Measurements from ENCODE around the gene ECE1.

Gene ECE1

DNA sequence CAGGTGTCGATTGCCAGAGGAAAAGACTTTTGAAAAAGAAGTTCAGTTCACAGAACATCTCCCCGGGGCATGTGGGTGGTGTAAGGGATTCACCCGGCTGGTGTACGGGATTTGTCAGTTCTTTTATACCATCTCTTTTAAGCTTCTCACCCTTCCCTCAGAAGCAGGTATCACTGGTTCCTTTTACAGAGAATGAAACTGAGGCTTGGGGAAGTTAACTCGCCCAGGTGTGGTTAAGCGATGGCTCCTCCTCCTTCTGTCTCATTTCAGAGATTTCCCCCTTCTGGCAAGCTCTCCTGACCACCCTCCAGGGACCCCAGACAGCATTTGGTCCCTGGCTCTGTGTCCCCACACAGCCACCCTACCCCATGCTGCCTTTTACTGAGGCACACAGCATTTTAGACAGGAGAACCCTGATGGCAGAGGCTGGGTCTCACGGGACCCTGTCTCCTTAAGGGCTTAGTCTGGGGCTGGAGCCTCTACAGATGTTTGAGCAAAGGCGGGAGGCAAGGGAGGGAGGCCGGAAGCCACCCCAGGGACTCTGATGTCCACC, 2.8 kb upstream of the ECE1 start:
- Histone ChIP-seq H3K79me2 (ENCODE audit: insufficient read depth, low read length) (no peaks in the 10 kb centered on the region), H4K20me1 (ENCODE audit: insufficient read depth, low read length) (no peaks in the 10 kb centered on the region), H3K9ac (ENCODE audit: low read length) (peak overlapping the region; percentile 78), H3K4me2 (ENCODE audit: low read length) (peak overlapping the region; percentile 76), H3K9me2 (ENCODE audit: low read depth, low read length) (no peaks in the 10 kb centered on the region), H2AFZ (ENCODE audit: low read length) (no peak overlapping the region), H3K27me3 (ENCODE audit: insufficient read depth, low read length) (no peaks in the 10 kb centered on the region), H3K4me3 (ENCODE audit: low read depth, low read length, poor library complexity, severe bottlenecking) (peak overlapping the region; percentile 63), H3K9me3 (ENCODE audit: low read length) (no peaks in the 10 kb centered on the region), H3K4me1 (ENCODE audit: insufficient read depth, low read length, severe bottlenecking) (peaks cover 70% of the 10 kb centered on the region), H3F3A (ENCODE audit: insufficient read depth, low read length) (peaks cover 14% of the 10 kb centered on the region; the same call in 1 of the 2 replicates), H3K36me3 (ENCODE audit: insufficient read depth, low read length) (no peaks in the 10 kb centered on the region), H3K27ac (ENCODE audit: low read depth, low read length, poor library complexity, severe bottlenecking) (peak overlapping the region; percentile 98)
- no peak; the same call in 1 of the 2 replicates for TF ChIP-seq CTCF (IDR thresholded peaks at IDR 0.05; ENCODE audit: low read length)
- TF ChIP-seq EZH2 (IDR thresholded peaks at IDR 0.05; ENCODE audit: borderline replicate concordance, low read length) = no peak

GRCh38 chr1:21292503-21292983, 2.3 kb upstream of the ECE1 start:
- Histone ChIP-seq H3K4me3 (ENCODE audit: low read depth, low read length, poor library complexity, severe bottlenecking) (peak overlapping the region; percentile 63), H3K36me3 (ENCODE audit: insufficient read depth, low read length) (no peaks in the 10 kb centered on the region), H3K4me1 (ENCODE audit: insufficient read depth, low read length, severe bottlenecking) (peaks cover 70% of the 10 kb centered on the region), H3K27ac (ENCODE audit: low read depth, low read length, poor library complexity, severe bottlenecking) (peak overlapping the region; percentile 98), H3F3A (ENCODE audit: insufficient read depth, low read length) (peaks cover 14% of the 10 kb centered on the region; the same call in 1 of the 2 replicates), H4K20me1 (ENCODE audit: insufficient read depth, low read length) (no peaks in the 10 kb centered on the region), H3K27me3 (ENCODE audit: insufficient read depth, low read length) (no peaks in the 10 kb centered on the region), H3K9me3 (ENCODE audit: low read length) (no peaks in the 10 kb centered on the region), H3K9me2 (ENCODE audit: low read depth, low read length) (no peaks in the 10 kb centered on the region), H3K9ac (ENCODE audit: low read length) (peak overlapping the region; percentile 29; the same call in 1 of the 2 replicates), H3K79me2 (ENCODE audit: insufficient read depth, low read length) (no peaks in the 10 kb centered on the region), H2AFZ (ENCODE audit: low read length) (no peak overlapping the region), H3K4me2 (ENCODE audit: low read length) (peak overlapping the region; percentile 76)
- TF ChIP-seq CTCF (IDR thresholded peaks at IDR 0.05; ENCODE audit: low read length) (no peak), EZH2 (IDR thresholded peaks at IDR 0.05; ENCODE audit: borderline replicate concordance, low read length) (no peak)

DNA sequence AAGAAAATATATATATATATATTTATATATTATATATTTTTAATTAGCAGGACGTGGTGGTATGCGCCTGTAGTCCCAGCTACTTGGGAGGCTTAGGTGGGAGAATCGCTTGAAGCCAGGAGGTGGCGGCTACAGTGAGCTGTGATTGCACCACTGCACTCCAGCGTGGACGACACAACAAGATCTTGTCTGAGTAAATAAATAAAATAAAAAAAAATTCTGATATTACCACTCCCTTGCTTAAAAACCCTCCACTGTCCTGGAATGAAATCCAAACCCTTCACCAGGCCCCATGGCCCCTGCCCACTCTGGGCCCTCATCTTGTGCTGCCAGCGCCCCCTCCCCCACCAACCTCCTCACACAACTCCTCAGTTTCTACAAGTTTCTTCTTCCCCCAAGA, 1.7 kb upstream of the ECE1 start:
- Histone ChIP-seq H3F3A (ENCODE audit: insufficient read depth, low read length) (peaks cover 14% of the 10 kb centered on the region; the same call in 1 of the 2 replicates), H3K4me1 (ENCODE audit: insufficient read depth, low read length, severe bottlenecking) (peaks cover 66% of the 10 kb centered on the region), H3K36me3 (ENCODE audit: insufficient read depth, low read length) (no peaks in the 10 kb centered on the region), H3K27ac (ENCODE audit: low read depth, low read length, poor library complexity, severe bottlenecking) (peak overlapping the region; percentile 98), H3K9me3 (ENCODE audit: low read length) (no peaks in the 10 kb centered on the region), H3K9ac (ENCODE audit: low read length) (peak overlapping the region; percentile 29; the same call in 1 of the 2 replicates), H3K79me2 (ENCODE audit: insufficient read depth, low read length) (no peaks in the 10 kb centered on the region), H3K4me3 (ENCODE audit: low read depth, low read length, poor library complexity, severe bottlenecking) (peak overlapping the region; percentile 63), H4K20me1 (ENCODE audit: insufficient read depth, low read length) (no peaks in the 10 kb centered on the region), H3K27me3 (ENCODE audit: insufficient read depth, low read length) (no peaks in the 10 kb centered on the region), H2AFZ (ENCODE audit: low read length) (no peak overlapping the region), H3K9me2 (ENCODE audit: low read depth, low read length) (no peaks in the 10 kb centered on the region), H3K4me2 (ENCODE audit: low read length) (peak overlapping the region; percentile 76; the same call in 1 of the 2 replicates)
- no peak for TF ChIP-seq EZH2 (IDR thresholded peaks at IDR 0.05; ENCODE audit: borderline replicate concordance, low read length)
- TF ChIP-seq CTCF (IDR thresholded peaks at IDR 0.05; ENCODE audit: low read length) = no peak
